IgD-negative memory B cell (primary cell): ENCODE measurements around the gene SGMS1. TPM values are rescaled to one million over a fixed set of nuclear protein-coding genes. Genes with fewer than 3 reads are reported as not detected.
"Not testable (repeated sequence)": the region's sequence is repeated elsewhere in the genome, so short reads cannot be mapped to it uniquely, and the experiment has no call there.

Experiments
- H3K27ac Mint-ChIP-seq, 3 donors: one replicate each; pipeline ENCODE4 v1.8.0; 2020 to 2022; ENCODE audit warnings: mild to moderate bottlenecking in 3 of 3, mixed read lengths in 3 of 3, moderate library complexity in 1 of 3
- H3K27me3 Mint-ChIP-seq: one replicate; pipeline ENCODE4 v1.8.0; 2021; ENCODE audit warnings: mixed read lengths
- H3K36me3 Mint-ChIP-seq: one replicate; pipeline ENCODE4 v1.8.0; 2020; ENCODE audit warnings: mild to moderate bottlenecking, mixed read lengths
- H3K4me1 Mint-ChIP-seq, 3 donors: one replicate each; pipeline ENCODE4 v1.8.0; 2020 to 2022; ENCODE audit warnings: mixed read lengths in 3 of 3, mild to moderate bottlenecking in 1 of 3
- H3K4me3 Mint-ChIP-seq, 4 donors: one replicate each; pipeline ENCODE4 v1.8.0; 2020 to 2022; ENCODE audit warnings: mild to moderate bottlenecking in 4 of 4, mixed read lengths in 4 of 4, moderate library complexity in 3 of 4
- H3K9me3 Mint-ChIP-seq, 3 donors: one replicate each; pipeline ENCODE4 v1.8.0; 2020 to 2021; ENCODE audit warnings: mixed read lengths in 3 of 3, mild to moderate bottlenecking in 1 of 3
- polyA plus RNA-seq: library from polyadenylated mRNA; unstranded; fragments of 300-500 nt; fragmentation: Illumina TruSeq; gene quantifications from one replicate; pipeline ENCODE4 v1.2.3, GENCODE V29; 2021

SGMS1 gene
- polyA plus RNA-seq, 1 donor from 2014 or later, result 12.4 TPM

- Mint-ChIP-seq H3K9me3 (no peaks in the 10 kb centered on the region), H3K4me1 (peaks cover 31 to 37% (median 36%) of the 10 kb centered on the region in 3 donors)
These were observed 154.5 kb downstream of the SGMS1 start for GRCh38 chr10:50469288-50469687.

GRCh38 chr10:50467209-50467608 lies 156.5 kb downstream of the SGMS1 start:
- Mint-ChIP-seq H3K36me3 (peaks cover 10% of the 10 kb centered on the region), H3K27me3 (no peaks in the 10 kb centered on the region), H3K4me3 (no peak overlapping the region), H3K4me1 (peaks cover 32 to 40% (median 39%) of the 10 kb centered on the region in 3 donors), H3K9me3 (no peaks in the 10 kb centered on the region), H3K27ac (no peak overlapping the region)

More at GRCh38 chr10:50469288-50469687, 154.5 kb downstream of the SGMS1 start:
- H3K27ac Mint-ChIP-seq, result no peak overlapping the region
- H3K36me3 Mint-ChIP-seq, result peaks cover 7% of the 10 kb centered on the region
- H3K27me3 Mint-ChIP-seq, result no peaks in the 10 kb centered on the region
- no peak overlapping the region for H3K4me3 Mint-ChIP-seq

GRCh38 chr10:50464004-50464409 lies 159.7 kb downstream of the SGMS1 start:
- H3K27ac Mint-ChIP-seq, result no peak overlapping the region
- H3K4me3 Mint-ChIP-seq, result no peak overlapping the region
- H3K4me1 Mint-ChIP-seq, result peaks cover 15 to 18% (median 15%) of the 10 kb centered on the region in 3 donors
- no peaks in the 10 kb centered on the region for H3K9me3 Mint-ChIP-seq
- peaks cover 18% of the 10 kb centered on the region for H3K36me3 Mint-ChIP-seq
- no peaks in the 10 kb centered on the region for H3K27me3 Mint-ChIP-seq

- peaks cover 19% of the 10 kb centered on the region for H3K36me3 Mint-ChIP-seq
- no peak overlapping the region for H3K27ac Mint-ChIP-seq
These were observed 161.9 kb downstream of the SGMS1 start for GRCh38 chr10:50461834-50462233.

GRCh38 chr10:50461123-50461522 lies 162.6 kb downstream of the SGMS1 start:
- peaks cover 19% of the 10 kb centered on the region for H3K36me3 Mint-ChIP-seq
- H3K4me3 Mint-ChIP-seq, result no peak overlapping the region
- H3K27me3 Mint-ChIP-seq, result no peaks in the 10 kb centered on the region
- no peak overlapping the region for H3K27ac Mint-ChIP-seq
- H3K4me1 Mint-ChIP-seq, result peaks cover 5 to 7% (median 6%) of the 10 kb centered on the region in 3 donors
- no peaks in the 10 kb centered on the region for H3K9me3 Mint-ChIP-seq

More at GRCh38 chr10:50461834-50462233, 161.9 kb downstream of the SGMS1 start:
- no peak overlapping the region for H3K4me3 Mint-ChIP-seq
- no peaks in the 10 kb centered on the region for H3K9me3 Mint-ChIP-seq
- H3K4me1 Mint-ChIP-seq, result peaks cover 5 to 10% (median 5%) of the 10 kb centered on the region in 3 donors
- H3K27me3 Mint-ChIP-seq, result no peaks in the 10 kb centered on the region

GRCh38 chr10:50456719-50457118 lies 167.0 kb downstream of the SGMS1 start:
- H3K36me3 Mint-ChIP-seq, result peaks cover 9% of the 10 kb centered on the region
- H3K4me3 Mint-ChIP-seq, result no peak overlapping the region
- no peaks in the 10 kb centered on the region for H3K27me3 Mint-ChIP-seq
- H3K27ac Mint-ChIP-seq, result no peak overlapping the region
- H3K9me3 Mint-ChIP-seq, result no peaks in the 10 kb centered on the region
- peaks cover 32 to 37% (median 33%) of the 10 kb centered on the region in 3 donors for H3K4me1 Mint-ChIP-seq

- H3K4me1 Mint-ChIP-seq, result peaks cover 36 to 43% (median 38%) of the 10 kb centered on the region in 3 donors
- peaks cover 3% of the 10 kb centered on the region for H3K36me3 Mint-ChIP-seq
- H3K4me3 Mint-ChIP-seq, result peak overlapping the region in 1 of 4 donors; percentile 19
- no peaks in the 10 kb centered on the region for H3K9me3 Mint-ChIP-seq
- no peak overlapping the region for H3K27ac Mint-ChIP-seq
- no peaks in the 10 kb centered on the region for H3K27me3 Mint-ChIP-seq
These were observed 169.8 kb downstream of the SGMS1 start for GRCh38 chr10:50453940-50454339.

GRCh38 chr10:50452603-50453002 lies 171.2 kb downstream of the SGMS1 start:
- H3K27ac Mint-ChIP-seq, result peak overlapping the region in 1 of 3 donors; percentile 67
- H3K36me3 Mint-ChIP-seq, result peaks cover 7% of the 10 kb centered on the region
- H3K27me3 Mint-ChIP-seq, result no peaks in the 10 kb centered on the region
- H3K4me1 Mint-ChIP-seq, result peaks cover 37 to 43% (median 38%) of the 10 kb centered on the region in 3 donors
- peak overlapping the region in 3 of 4 donors; percentile 1 to 70 (median 65) for H3K4me3 Mint-ChIP-seq
- H3K9me3 Mint-ChIP-seq, result no peaks in the 10 kb centered on the region

GRCh38 chr10:50447691-50448090 lies 176.1 kb downstream of the SGMS1 start:
- peaks cover 8% of the 10 kb centered on the region for H3K36me3 Mint-ChIP-seq
- H3K4me1 Mint-ChIP-seq, result peaks cover 9 to 14% (median 12%) of the 10 kb centered on the region in 3 donors
- peaks cover 0 to 2% (median 0%) of the 10 kb centered on the region in 3 donors for H3K9me3 Mint-ChIP-seq
- H3K27me3 Mint-ChIP-seq, result no peaks in the 10 kb centered on the region
- no peak overlapping the region for H3K27ac Mint-ChIP-seq
- no peak overlapping the region for H3K4me3 Mint-ChIP-seq

- H3K4me3 Mint-ChIP-seq, H3K27me3 Mint-ChIP-seq, H3K4me1 Mint-ChIP-seq, H3K9me3 Mint-ChIP-seq, H3K27ac Mint-ChIP-seq: not testable (repeated sequence)
- peaks cover 12% of the 10 kb centered on the region for H3K36me3 Mint-ChIP-seq
These were observed 178.0 kb downstream of the SGMS1 start for GRCh38 chr10:50445777-50446176.

- peaks cover 0 to 8% (median 2%) of the 10 kb centered on the region in 3 donors for H3K4me1 Mint-ChIP-seq
- peaks cover 7% of the 10 kb centered on the region for H3K36me3 Mint-ChIP-seq
- H3K4me3 Mint-ChIP-seq, result no peak overlapping the region
- no peak overlapping the region for H3K27ac Mint-ChIP-seq
- peaks cover 0 to 2% (median 0%) of the 10 kb centered on the region in 3 donors for H3K9me3 Mint-ChIP-seq
- H3K27me3 Mint-ChIP-seq, result no peaks in the 10 kb centered on the region
These were observed 183.3 kb downstream of the SGMS1 start for GRCh38 chr10:50440489-50440888.

- Mint-ChIP-seq H3K4me1 (peaks cover 0 to 8% (median 2%) of the 10 kb centered on the region in 3 donors), H3K9me3 (peaks cover 0 to 2% (median 0%) of the 10 kb centered on the region in 3 donors), H3K4me3 (no peak overlapping the region), H3K27ac (no peak overlapping the region), H3K27me3 (no peaks in the 10 kb centered on the region), H3K36me3 (peaks cover 9% of the 10 kb centered on the region)
These were observed 183.9 kb downstream of the SGMS1 start for GRCh38 chr10:50439806-50440205.

GRCh38 chr10:50439187-50439586 lies 184.6 kb downstream of the SGMS1 start:
- H3K9me3 Mint-ChIP-seq, result peaks cover 0 to 2% (median 1%) of the 10 kb centered on the region in 3 donors
- H3K4me3 Mint-ChIP-seq, result no peak overlapping the region
- H3K36me3 Mint-ChIP-seq, result peaks cover 12% of the 10 kb centered on the region
- H3K27ac Mint-ChIP-seq, result no peak overlapping the region
- H3K4me1 Mint-ChIP-seq, result peaks cover 0 to 8% (median 2%) of the 10 kb centered on the region in 3 donors
- H3K27me3 Mint-ChIP-seq, result no peaks in the 10 kb centered on the region

GRCh38 chr10:50438049-50438936 lies 185.5 kb downstream of the SGMS1 start:
- Mint-ChIP-seq H3K4me1 (peaks cover 0 to 8% (median 2%) of the 10 kb centered on the region in 3 donors), H3K9me3 (peaks cover 0 to 2% (median 2%) of the 10 kb centered on the region in 3 donors), H3K27me3 (no peaks in the 10 kb centered on the region), H3K36me3 (peaks cover 13% of the 10 kb centered on the region), H3K4me3 (peak overlapping the region in 1 of 4 donors; percentile 42), H3K27ac (peak overlapping the region in 1 of 3 donors; percentile 62)

- H3K4me1 Mint-ChIP-seq, result peaks cover 2 to 16% (median 6%) of the 10 kb centered on the region in 3 donors
- H3K36me3 Mint-ChIP-seq, result peaks cover 14% of the 10 kb centered on the region
- H3K9me3 Mint-ChIP-seq, result peaks cover 0 to 2% (median 0%) of the 10 kb centered on the region in 3 donors
- no peak overlapping the region for H3K4me3 Mint-ChIP-seq
- H3K27me3 Mint-ChIP-seq, result no peaks in the 10 kb centered on the region
- no peak overlapping the region for H3K27ac Mint-ChIP-seq
These were observed 186.5 kb downstream of the SGMS1 start for GRCh38 chr10:50437248-50437647.
